ENCODE measurements around the gene IL17RD. TPM values are rescaled to one million over a fixed set of nuclear protein-coding genes. Genes with fewer than 3 reads are reported as not detected.
A peak's percentile ranks its signal among the peaks of the same experiment; 100 is the strongest.

IL17RD gene
- polyA plus RNA-seq, 3 donors: not detected

DNA sequence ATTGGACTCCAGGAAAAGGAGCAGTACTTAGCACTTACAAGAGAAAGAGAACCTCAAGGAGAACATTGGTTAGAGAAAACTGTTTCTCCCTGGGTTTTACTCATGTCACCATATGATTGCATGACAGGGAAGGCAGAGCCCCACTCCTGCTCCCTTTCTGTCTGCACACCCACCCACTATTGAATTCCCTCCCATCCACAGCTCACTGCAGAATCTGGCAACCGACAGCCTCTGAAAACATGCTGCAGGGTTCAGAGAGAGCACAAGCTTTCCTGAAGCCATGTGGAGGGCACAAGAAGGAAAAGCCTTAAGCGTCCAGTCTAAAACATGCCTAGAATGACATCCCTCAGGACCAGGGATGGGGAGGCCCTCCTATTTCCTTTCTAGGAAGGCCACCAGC lies 3.0 kb upstream of the IL17RD start:
- Histone ChIP-seq H3K9me3 (replicated peaks in 1 of 2; ENCODE audit: control insufficient read depth in 1 of 2, insufficient read depth in 1 of 2, low read length in 2 of 2) (peaks cover 0 to 7% of the 10 kb centered on the region in 2 donors), H3K9ac (ENCODE audit: insufficient read depth, low read length, poor library complexity, severe bottlenecking) (no peak overlapping the region), H4K20me1 (ENCODE audit: insufficient read depth, low read length) (no peaks in the 10 kb centered on the region), H2AFZ (ENCODE audit: insufficient read depth, low read depth, low read length, poor library complexity, severe bottlenecking) (no peak overlapping the region), H3K4me1 (ENCODE audit: control insufficient read depth in 1 of 2, insufficient read depth in 2 of 2, low read length in 2 of 2) (peaks cover 20 to 23% of the 10 kb centered on the region in 2 donors), H3K79me2 (ENCODE audit: insufficient read depth, low read length) (no peaks in the 10 kb centered on the region), H3K27ac (ENCODE audit: low read depth in 1 of 2, low read length in 2 of 2) (no peak overlapping the region), H3K4me3 (replicated peaks in 1 of 3; ENCODE audit: low read depth in 2 of 3, low read length in 3 of 3) (no peak overlapping the region), H3K27me3 (ENCODE audit: control insufficient read depth in 2 of 2, insufficient read depth in 2 of 2, low read length in 2 of 2) (peaks cover 45 to 59% of the 10 kb centered on the region in 2 donors), H3K36me3 (replicated peaks in 1 of 2; ENCODE audit: control insufficient read depth in 1 of 2, insufficient read depth in 2 of 2, low read length in 2 of 2) (no peaks in the 10 kb centered on the region), H3K4me2 (replicated peaks; ENCODE audit: extremely low read depth, low read length, poor library complexity, severe bottlenecking) (no peak overlapping the region)
- intact Hi-C loops (cut with micrococcal nuclease): no loop called here
- H3K27me3 Mint-ChIP-seq (ENCODE audit: low read depth in 3 of 3): peaks cover 50 to 64% (median 56%) of the 10 kb centered on the region in 3 donors
- peaks cover 20% of the 10 kb centered on the region for H3K4me1 Mint-ChIP-seq
- H3K4me3 Mint-ChIP-seq: peak overlapping the region in 1 of 2 donors; percentile 16
- TF ChIP-seq, protein P1, sequence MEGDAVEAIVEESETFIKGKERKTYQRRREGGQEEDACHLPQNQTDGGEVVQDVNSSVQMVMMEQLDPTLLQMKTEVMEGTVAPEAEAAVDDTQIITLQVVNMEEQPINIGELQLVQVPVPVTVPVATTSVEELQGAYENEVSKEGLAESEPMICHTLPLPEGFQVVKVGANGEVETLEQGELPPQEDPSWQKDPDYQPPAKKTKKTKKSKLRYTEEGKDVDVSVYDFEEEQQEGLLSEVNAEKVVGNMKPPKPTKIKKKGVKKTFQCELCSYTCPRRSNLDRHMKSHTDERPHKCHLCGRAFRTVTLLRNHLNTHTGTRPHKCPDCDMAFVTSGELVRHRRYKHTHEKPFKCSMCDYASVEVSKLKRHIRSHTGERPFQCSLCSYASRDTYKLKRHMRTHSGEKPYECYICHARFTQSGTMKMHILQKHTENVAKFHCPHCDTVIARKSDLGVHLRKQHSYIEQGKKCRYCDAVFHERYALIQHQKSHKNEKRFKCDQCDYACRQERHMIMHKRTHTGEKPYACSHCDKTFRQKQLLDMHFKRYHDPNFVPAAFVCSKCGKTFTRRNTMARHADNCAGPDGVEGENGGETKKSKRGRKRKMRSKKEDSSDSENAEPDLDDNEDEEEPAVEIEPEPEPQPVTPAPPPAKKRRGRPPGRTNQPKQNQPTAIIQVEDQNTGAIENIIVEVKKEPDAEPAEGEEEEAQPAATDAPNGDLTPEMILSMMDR (IDR thresholded peaks at IDR 0.05): no peak
- no peak overlapping the region for H3K27ac Mint-ChIP-seq
- H3K9me3 Mint-ChIP-seq: peaks cover 0 to 11% (median 5%) of the 10 kb centered on the region in 7 donors
- DNase-seq: no peak
- WGBS (ENCODE audit: insufficient coverage): 75% methylated on average over 1 of the region's 2 CpGs
- H3K36me3 Mint-ChIP-seq: peaks cover 0 to 3% of the 10 kb centered on the region in 2 donors

DNA sequence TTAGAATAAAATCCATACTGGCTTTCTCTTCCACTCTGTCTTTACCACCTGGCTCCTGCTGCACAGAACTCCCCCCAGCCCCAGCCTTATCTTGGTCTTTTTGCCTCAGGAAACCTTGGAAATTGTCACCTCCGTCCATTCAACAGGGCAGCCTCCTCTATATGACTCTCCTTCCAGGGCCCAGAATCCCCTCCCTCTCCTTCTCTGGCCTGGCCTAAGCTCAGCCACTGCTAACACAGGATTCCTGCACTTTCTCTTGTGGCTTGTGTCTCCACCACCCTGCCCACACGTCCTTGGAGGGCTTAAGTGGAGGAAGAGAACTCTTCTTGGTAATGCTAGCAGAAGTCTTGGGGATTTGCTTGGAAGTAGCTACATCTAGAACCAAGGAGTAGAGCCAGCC lies 1.5 kb upstream of the IL17RD start:
- no peak for DNase-seq
- no peak overlapping the region for H3K4me3 ChIP-seq (replicated peaks in 1 of 3; ENCODE audit: low read depth in 2 of 3, low read length in 3 of 3)
- Mint-ChIP-seq H3K4me3 (peak overlapping the region in 1 of 2 donors; percentile 44), H3K27ac (no peak overlapping the region), H3K27me3 (ENCODE audit: low read depth in 3 of 3) (peaks cover 64 to 79% (median 71%) of the 10 kb centered on the region in 3 donors), H3K36me3 (peaks cover 0 to 6% of the 10 kb centered on the region in 2 donors), H3K4me1 (peaks cover 17% of the 10 kb centered on the region), H3K9me3 (peaks cover 0 to 14% (median 7%) of the 10 kb centered on the region in 7 donors)
- H4K20me1 ChIP-seq (ENCODE audit: insufficient read depth, low read length): no peaks in the 10 kb centered on the region
- no peaks in the 10 kb centered on the region for H3K79me2 ChIP-seq (ENCODE audit: insufficient read depth, low read length)
- H3K4me1 ChIP-seq (ENCODE audit: control insufficient read depth in 1 of 2, insufficient read depth in 2 of 2, low read length in 2 of 2): peaks cover 20 to 22% of the 10 kb centered on the region in 2 donors
- no peak overlapping the region for H3K9ac ChIP-seq (ENCODE audit: insufficient read depth, low read length, poor library complexity, severe bottlenecking)
- H3K36me3 ChIP-seq (replicated peaks in 1 of 2; ENCODE audit: control insufficient read depth in 1 of 2, insufficient read depth in 2 of 2, low read length in 2 of 2): no peaks in the 10 kb centered on the region
- TF ChIP-seq, protein P1 (IDR thresholded peaks at IDR 0.05): no peak
- peaks cover 0 to 13% of the 10 kb centered on the region in 2 donors for H3K9me3 ChIP-seq (replicated peaks in 1 of 2; ENCODE audit: control insufficient read depth in 1 of 2, insufficient read depth in 1 of 2, low read length in 2 of 2)
- H3K27me3 ChIP-seq (ENCODE audit: control insufficient read depth in 2 of 2, insufficient read depth in 2 of 2, low read length in 2 of 2): peaks cover 60 to 74% of the 10 kb centered on the region in 2 donors
- no peak overlapping the region for H3K4me2 ChIP-seq (replicated peaks; ENCODE audit: extremely low read depth, low read length, poor library complexity, severe bottlenecking)
- no peak overlapping the region for H2AFZ ChIP-seq (ENCODE audit: insufficient read depth, low read depth, low read length, poor library complexity, severe bottlenecking)
- intact Hi-C loops (cut with micrococcal nuclease): no loop called here
- WGBS (ENCODE audit: insufficient coverage): 57% methylated on average over 1 of the region's 2 CpGs
- no peak overlapping the region for H3K27ac ChIP-seq (ENCODE audit: low read depth in 1 of 2, low read length in 2 of 2)

Data from CD14-positive monocyte (primary cell).